ENCODE data around the gene VEZT. TPM values are rescaled to one million over a fixed set of nuclear protein-coding genes. Genes with fewer than 3 reads are reported as not detected.
A peak's percentile ranks its signal among the peaks of the same experiment; 100 is the strongest.

The VEZT gene
- polyA plus RNA-seq, 1 of the 3 experiments (the other 2 are of a cell fraction), result 41.2 TPM

DNA sequence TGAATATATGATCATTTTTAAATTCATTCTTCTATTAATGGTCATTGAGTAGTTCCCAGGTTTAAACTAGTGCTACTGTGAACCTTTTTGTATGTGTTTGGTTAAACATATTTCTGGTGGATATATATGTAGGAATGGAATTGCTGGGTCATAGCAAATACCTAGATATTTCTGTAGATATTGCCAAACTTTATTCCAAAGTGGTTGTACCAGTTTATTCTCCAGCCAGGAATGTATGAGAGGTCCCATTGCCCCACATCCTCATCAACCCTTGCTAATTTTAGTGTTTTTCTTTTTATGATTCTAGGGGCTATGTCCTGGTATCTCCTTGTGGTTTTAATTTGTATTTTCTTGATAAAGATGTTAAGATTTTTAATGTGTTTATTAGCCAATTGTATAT, 3.1 kb downstream of the VEZT start:
- peaks cover 13% of the 10 kb centered on the region for H4K20me1 ChIP-seq (ENCODE audit: insufficient read depth)
- H3K4me1 ChIP-seq (ENCODE audit: control insufficient read depth in 1 of 2, insufficient read depth in 2 of 2, low read depth in 1 of 2, low read length in 1 of 2), result peaks cover 8 to 28% of the 10 kb centered on the region in 2 experiments; a peak in 3 of 4 replicates
- no peak overlapping the region; a peak in 1 of 4 replicates for H3K27ac ChIP-seq (ENCODE audit: low read depth in 2 of 2, low read length in 1 of 2)
- H3F3A ChIP-seq (replicated peaks; ENCODE audit: insufficient read depth), result peaks cover 30% of the 10 kb centered on the region
- POLR2A ChIA-PET, result no interaction called here
- H3K4me2 ChIP-seq, result no peak overlapping the region
- no peak overlapping the region for H2AFZ ChIP-seq (ENCODE audit: low read depth)
- H3K79me2 ChIP-seq (ENCODE audit: insufficient read depth), result peaks cover 89% of the 10 kb centered on the region
- H3K4me3 ChIP-seq (ENCODE audit: low read depth in 2 of 2, low read length in 1 of 2), result no peak overlapping the region
- H3K9me2 ChIP-seq, result no peaks in the 10 kb centered on the region
- no peak for TF ChIP-seq POLR2AphosphoS5 (IDR thresholded peaks at IDR 0.05; ENCODE audit: low read depth, low read length)
- no peak overlapping the region for H3K9ac ChIP-seq
- H3K9me3 ChIP-seq, result no peaks in the 10 kb centered on the region
- no peak for DNase-seq
- no peaks in the 10 kb centered on the region for H3K27me3 ChIP-seq (ENCODE audit: insufficient read depth)
- peaks cover 0 to 19% of the 10 kb centered on the region in 2 experiments for H3K36me3 ChIP-seq (replicated peaks in 1 of 2; ENCODE audit: control insufficient read depth in 1 of 2, insufficient read depth in 2 of 2, low read length in 1 of 2)
- CTCF ChIA-PET, result interaction anchor here (1.3 to 2.0 kb wide), 3 partner anchors 22 to 115 kb away, joined by 3 to 6 read pairs (median 3); no protein-coding TSS in a partner anchor

GRCh38 chr12:95224202-95225170, 6.9 kb downstream of the VEZT start:
- no peaks in the 10 kb centered on the region for H3K27me3 ChIP-seq (ENCODE audit: insufficient read depth)
- CTCF ChIA-PET, result interaction anchor here (1.5 to 3.2 kb wide), 2 partner anchors 107 to 108 kb away, joined by 5 to 15 read pairs; no protein-coding TSS in a partner anchor
- H3K9me2 ChIP-seq, result no peaks in the 10 kb centered on the region
- POLR2A ChIA-PET, result no interaction called here
- peak overlapping the region; percentile 29; the same call in 1 of the 2 replicates for H3K4me2 ChIP-seq
- no peak overlapping the region for H2AFZ ChIP-seq (ENCODE audit: low read depth)
- peaks cover 0 to 23% of the 10 kb centered on the region in 2 experiments for H3K36me3 ChIP-seq (replicated peaks in 1 of 2; ENCODE audit: control insufficient read depth in 1 of 2, insufficient read depth in 2 of 2, low read length in 1 of 2)
- peaks cover 7 to 26% of the 10 kb centered on the region in 2 experiments; a peak in 3 of 4 replicates for H3K4me1 ChIP-seq (ENCODE audit: control insufficient read depth in 1 of 2, insufficient read depth in 2 of 2, low read depth in 1 of 2, low read length in 1 of 2)
- H3K4me3 ChIP-seq (ENCODE audit: low read depth in 2 of 2, low read length in 1 of 2), result no peak overlapping the region
- DNase-seq, result no peak
- 86% methylated on average over 8 of the region's 8 CpGs for WGBS (ENCODE audit: low lambda C conversion rate)
- peak overlapping the region in 1 of 2 experiments; percentile 43; a peak in 2 of 4 replicates for H3K27ac ChIP-seq (ENCODE audit: low read depth in 2 of 2, low read length in 1 of 2)
- peaks cover 19% of the 10 kb centered on the region for H4K20me1 ChIP-seq (ENCODE audit: insufficient read depth)
- H3K79me2 ChIP-seq (ENCODE audit: insufficient read depth), result peaks cover 99% of the 10 kb centered on the region
- H3F3A ChIP-seq (replicated peaks; ENCODE audit: insufficient read depth), result peaks cover 31% of the 10 kb centered on the region
- H3K9ac ChIP-seq, result no peak overlapping the region
- no peaks in the 10 kb centered on the region for H3K9me3 ChIP-seq
- no peak for TF ChIP-seq TEAD4 (IDR thresholded peaks at IDR 0.05; ENCODE audit: borderline replicate concordance, insufficient read depth)
- no peak for TF ChIP-seq FOXJ3 (CRISPR knock-in tag; IDR thresholded peaks at IDR 0.05)
- TF ChIP-seq, protein P1, sequence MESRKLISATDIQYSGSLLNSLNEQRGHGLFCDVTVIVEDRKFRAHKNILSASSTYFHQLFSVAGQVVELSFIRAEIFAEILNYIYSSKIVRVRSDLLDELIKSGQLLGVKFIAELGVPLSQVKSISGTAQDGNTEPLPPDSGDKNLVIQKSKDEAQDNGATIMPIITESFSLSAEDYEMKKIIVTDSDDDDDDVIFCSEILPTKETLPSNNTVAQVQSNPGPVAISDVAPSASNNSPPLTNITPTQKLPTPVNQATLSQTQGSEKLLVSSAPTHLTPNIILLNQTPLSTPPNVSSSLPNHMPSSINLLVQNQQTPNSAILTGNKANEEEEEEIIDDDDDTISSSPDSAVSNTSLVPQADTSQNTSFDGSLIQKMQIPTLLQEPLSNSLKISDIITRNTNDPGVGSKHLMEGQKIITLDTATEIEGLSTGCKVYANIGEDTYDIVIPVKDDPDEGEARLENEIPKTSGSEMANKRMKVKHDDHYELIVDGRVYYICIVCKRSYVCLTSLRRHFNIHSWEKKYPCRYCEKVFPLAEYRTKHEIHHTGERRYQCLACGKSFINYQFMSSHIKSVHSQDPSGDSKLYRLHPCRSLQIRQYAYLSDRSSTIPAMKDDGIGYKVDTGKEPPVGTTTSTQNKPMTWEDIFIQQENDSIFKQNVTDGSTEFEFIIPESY (IDR thresholded peaks at IDR 0.05; ENCODE audit: borderline replicate concordance, low read depth), result no peak
- TF ChIP-seq USF2 (IDR thresholded peaks at IDR 0.05; ENCODE audit: borderline replicate concordance, low read depth, low read length), result no peak
- TF ChIP-seq YY1 (IDR thresholded peaks at IDR 0.05; ENCODE audit: low read depth), result no peak
- no peak for TF ChIP-seq SIN3A (IDR thresholded peaks at IDR 0.05; ENCODE audit: borderline replicate concordance, low read depth, low read length)
- TF ChIP-seq FOXM1 (IDR thresholded peaks at IDR 0.05; ENCODE audit: low read depth), result no peak
- no peak for TF ChIP-seq ELF1 (IDR thresholded peaks at IDR 0.05)
- no peak for TF ChIP-seq REST (IDR thresholded peaks at IDR 0.05; ENCODE audit: low read depth, low read length)
- no peak for TF ChIP-seq RFX5 (IDR thresholded peaks at IDR 0.05; ENCODE audit: low read length)
- TF ChIP-seq MXI1 (IDR thresholded peaks at IDR 0.05; ENCODE audit: low read depth, low read length), result no peak
- TF ChIP-seq, protein P2, sequence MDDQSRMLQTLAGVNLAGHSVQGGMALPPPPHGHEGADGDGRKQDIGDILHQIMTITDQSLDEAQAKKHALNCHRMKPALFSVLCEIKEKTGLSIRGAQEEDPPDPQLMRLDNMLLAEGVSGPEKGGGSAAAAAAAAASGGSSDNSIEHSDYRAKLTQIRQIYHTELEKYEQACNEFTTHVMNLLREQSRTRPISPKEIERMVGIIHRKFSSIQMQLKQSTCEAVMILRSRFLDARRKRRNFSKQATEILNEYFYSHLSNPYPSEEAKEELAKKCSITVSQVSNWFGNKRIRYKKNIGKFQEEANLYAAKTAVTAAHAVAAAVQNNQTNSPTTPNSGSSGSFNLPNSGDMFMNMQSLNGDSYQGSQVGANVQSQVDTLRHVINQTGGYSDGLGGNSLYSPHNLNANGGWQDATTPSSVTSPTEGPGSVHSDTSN (IDR thresholded peaks at IDR 0.05), result peak; percentile 90
- TF ChIP-seq FOSL2 (IDR thresholded peaks at IDR 0.05; ENCODE audit: borderline replicate concordance, low read depth), result peak; percentile 57; the same call in 1 of the 2 replicates
- TF ChIP-seq, protein P3, sequence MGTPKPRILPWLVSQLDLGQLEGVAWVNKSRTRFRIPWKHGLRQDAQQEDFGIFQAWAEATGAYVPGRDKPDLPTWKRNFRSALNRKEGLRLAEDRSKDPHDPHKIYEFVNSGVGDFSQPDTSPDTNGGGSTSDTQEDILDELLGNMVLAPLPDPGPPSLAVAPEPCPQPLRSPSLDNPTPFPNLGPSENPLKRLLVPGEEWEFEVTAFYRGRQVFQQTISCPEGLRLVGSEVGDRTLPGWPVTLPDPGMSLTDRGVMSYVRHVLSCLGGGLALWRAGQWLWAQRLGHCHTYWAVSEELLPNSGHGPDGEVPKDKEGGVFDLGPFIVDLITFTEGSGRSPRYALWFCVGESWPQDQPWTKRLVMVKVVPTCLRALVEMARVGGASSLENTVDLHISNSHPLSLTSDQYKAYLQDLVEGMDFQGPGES (IDR thresholded peaks at IDR 0.05; ENCODE audit: low read depth, low read length), result no peak
